Common myeloid progenitor, CD34-positive (primary cell): Measurements from ENCODE around the gene CACNA1B. TPM values are rescaled to one million over a fixed set of nuclear protein-coding genes. Genes with fewer than 3 reads are reported as not detected.
"Not testable (repeated sequence)": the region's sequence is repeated elsewhere in the genome, so short reads cannot be mapped to it uniquely, and the experiment has no call there.

ENCODE experiments used
- CTCF ChIA-PET: fragments of 350-600 bp; sonication (Branson Sonifier 250); formaldehyde crosslinking; loops from one replicate; lab custom pipeline; 2021; ENCODE audit warnings: antibody characterized with exemption; lab: Charles Lee
- POLR2A ChIA-PET: fragments of 350-600 bp; sonication (Branson Sonifier 250); formaldehyde crosslinking; loops from one replicate; lab custom pipeline; 2021; ENCODE audit warnings: antibody characterized with exemption; lab: Charles Lee
- DNase-seq, 3 donors: peaks; one replicate each; pipeline versions ENCODE4 v3.0.0 to v3.0.0-alpha.2; 2013
- H3K27ac ChIP-seq, 2 experiments: 1 replicate in 1 of 2; 2 replicates in 1 of 2; pipeline ENCODE4 v1.7.0; 2013; ENCODE audit warnings: inconsistent platforms in 2 of 2, low read length in 2 of 2, mild to moderate bottlenecking in 2 of 2, low read depth in 1 of 2, moderate library complexity in 1 of 2; ENCODE audit not compliant: severe bottlenecking in 2 of 2, insufficient read depth in 1 of 2, poor library complexity in 1 of 2
- H3K27me3 ChIP-seq, 5 experiments: replicated peaks in 2 of 5; 1 replicate in 3 of 5; 2 replicates in 2 of 5; pipeline versions ENCODE4 v1.6.1 to v1.7.0; 2013; ENCODE audit warnings: low read length in 4 of 5, mild to moderate bottlenecking in 2 of 5, moderate library complexity in 2 of 5, inconsistent platforms in 1 of 5; ENCODE audit not compliant: insufficient read depth in 5 of 5, control insufficient read depth in 4 of 5
- H3K36me3 ChIP-seq, 4 experiments: 1 replicate in 2 of 4; 2 replicates in 2 of 4; pipeline versions ENCODE4 v1.6.1 to v1.7.0; 2013; ENCODE audit warnings: low read length in 3 of 4, control low read depth in 1 of 4, mild to moderate bottlenecking in 1 of 4; ENCODE audit not compliant: control insufficient read depth in 4 of 4, insufficient read depth in 4 of 4
- H3K4me1 ChIP-seq, 4 experiments: 1 replicate in 3 of 4; 2 replicates in 1 of 4; pipeline versions ENCODE4 v1.6.1 to v1.7.1; 2013; ENCODE audit warnings: low read length in 3 of 4, mild to moderate bottlenecking in 3 of 4, control low read depth in 1 of 4, inconsistent platforms in 1 of 4, moderate library complexity in 1 of 4; ENCODE audit not compliant: control insufficient read depth in 4 of 4, insufficient read depth in 4 of 4; ENCODE audit errors: control extremely low read depth in 1 of 4
- H3K4me3 ChIP-seq, 7 experiments: 1 replicate in 4 of 7; 2 replicates in 3 of 7; pipeline versions ENCODE4 v1.5.1 to v1.7.0; 2013; ENCODE audit warnings: mild to moderate bottlenecking in 7 of 7, low read length in 6 of 7, moderate library complexity in 6 of 7, inconsistent platforms in 2 of 7, low read depth in 2 of 7, control low read depth in 1 of 7; ENCODE audit not compliant: insufficient read depth in 4 of 7, control insufficient read depth in 1 of 7; ENCODE audit errors: extremely low read depth in 1 of 7
- H3K9me3 ChIP-seq, 5 experiments: 1 replicate in 4 of 5; 2 replicates in 1 of 5; pipeline versions ENCODE4 v1.6.1 to v1.7.1; 2013; ENCODE audit warnings: low read length in 4 of 5, mild to moderate bottlenecking in 2 of 5, inconsistent platforms in 1 of 5, low read depth in 1 of 5, moderate library complexity in 1 of 5; ENCODE audit not compliant: control insufficient read depth in 4 of 5, insufficient read depth in 2 of 5; ENCODE audit errors: control extremely low read depth in 1 of 5
- WGBS: methylation state at CpG from one replicate; pipeline ENCODE4 v1.1.5; 2013; ENCODE audit not compliant: insufficient coverage; 5-methylcytosine and 5-hydroxymethylcytosine counted together
- polyA plus RNA-seq: library from polyadenylated mRNA; unstranded; fragments of 120-200 nt; gene quantifications from one replicate; pipeline ENCODE4 v1.2.1, GENCODE V29; 2013

CACNA1B gene
- polyA plus RNA-seq = 0.01 TPM

- H3K27ac ChIP-seq, POLR2A ChIA-PET, H3K9me3 ChIP-seq, CTCF ChIA-PET, H3K36me3 ChIP-seq, H3K4me1 ChIP-seq: not testable (repeated sequence)
- 13% methylated on average over 17 of the region's 95 CpGs for WGBS
- DNase-seq = peak in 1 of 3 donors; percentile 4
- peak within 1 kb of the TSS in 5 of 7 experiments; percentile 42 to 70 (median 59) for H3K4me3 ChIP-seq
- peaks cover 0 to 77% (median 23%) of the 10 kb centered on the region in 5 experiments for H3K27me3 ChIP-seq
Observed at GRCh38 chr9:137877506-137878122, at the start of gene CACNA1B. CACNA1B (plus strand) TSS chr9:137877782; CDS start chr9:137877934, 152 bp downstream.

DNA sequence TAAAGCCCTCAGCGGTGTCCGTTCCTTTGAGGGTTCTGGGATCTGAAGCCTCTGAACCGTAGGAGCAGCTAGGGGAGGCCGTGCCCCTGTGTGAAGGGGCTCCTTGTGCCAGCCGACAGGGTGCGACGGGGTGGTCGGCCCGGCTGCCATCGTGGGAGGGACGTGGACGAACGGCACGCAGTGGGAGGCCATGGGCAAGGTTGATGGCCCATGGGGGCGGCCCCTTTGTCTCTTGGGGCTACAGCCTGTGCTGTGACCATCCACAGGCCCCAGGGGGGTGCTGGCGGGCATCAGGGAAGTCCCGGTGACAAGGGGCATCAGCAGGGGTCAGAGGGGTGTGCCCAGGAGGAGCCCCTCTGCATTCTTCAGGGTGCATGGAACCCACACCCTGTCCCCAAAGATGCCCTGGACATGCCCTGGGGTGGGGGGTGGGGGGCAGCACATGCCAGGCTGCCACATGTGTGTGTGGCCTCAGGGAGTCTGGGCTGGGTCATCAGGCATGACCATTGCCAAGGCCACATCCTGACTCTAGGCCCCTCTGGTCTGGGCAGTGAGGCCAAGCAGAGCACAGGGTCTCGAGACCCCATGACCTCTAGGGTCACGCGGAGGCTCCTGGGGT lies 49.6 kb upstream of the CACNA1B start:
- no peak overlapping the region for H3K27ac ChIP-seq
- peaks cover 4 to 80% (median 63%) of the 10 kb centered on the region in 4 experiments for H3K36me3 ChIP-seq
- H3K9me3 ChIP-seq = peaks cover 0 to 17% (median 2%) of the 10 kb centered on the region in 5 experiments
- over 99% methylated on average over 19 of the region's 20 CpGs for WGBS
- POLR2A ChIA-PET = no interaction called here
- no peak for DNase-seq
- CTCF ChIA-PET = no interaction called here
- H3K27me3 ChIP-seq = no peaks in the 10 kb centered on the region
- H3K4me1 ChIP-seq = no peaks in the 10 kb centered on the region
- no peak overlapping the region for H3K4me3 ChIP-seq

- Histone ChIP-seq H3K27me3 (no peaks in the 10 kb centered on the region), H3K9me3 (peaks cover 0 to 17% (median 2%) of the 10 kb centered on the region in 5 experiments), H3K27ac (no peak overlapping the region), H3K4me3 (no peak overlapping the region), H3K4me1 (no peaks in the 10 kb centered on the region), H3K36me3 (peaks cover 4 to 85% (median 68%) of the 10 kb centered on the region in 4 experiments)
- DNase-seq = peak in 2 of 3 donors; percentile 14 to 15
- WGBS = 99% methylated on average over 20 of the region's 21 CpGs
- ChIA-PET CTCF (no interaction called here), POLR2A (no interaction called here)
Observed at GRCh38 chr9:137828527-137829259, 48.9 kb upstream of the CACNA1B start.

GRCh38 chr9:137829260-137829996 lies 48.2 kb upstream of the CACNA1B start:
- CTCF ChIA-PET = interaction anchor here (0.7 kb wide), 1 partner anchor 39 kb away, joined by 3 read pairs; no protein-coding TSS in a partner anchor
- DNase-seq = no peak

GRCh38 chr9:137832191-137832700 lies 45.3 kb upstream of the CACNA1B start:
- 98% methylated on average over 13 of the region's 20 CpGs for WGBS
- H3K36me3 ChIP-seq = peaks cover 0 to 84% (median 62%) of the 10 kb centered on the region in 4 experiments
- DNase-seq = no peak
- H3K4me3 ChIP-seq = no peak overlapping the region
- ChIA-PET CTCF (no interaction called here), POLR2A (no interaction called here)
- H3K9me3 ChIP-seq = no peaks in the 10 kb centered on the region
- H3K27me3 ChIP-seq = no peaks in the 10 kb centered on the region
- no peaks in the 10 kb centered on the region for H3K4me1 ChIP-seq
- no peak overlapping the region for H3K27ac ChIP-seq

More at GRCh38 chr9:137829260-137829996, 48.2 kb upstream of the CACNA1B start:
- H3K9me3 ChIP-seq = peaks cover 0 to 17% (median 2%) of the 10 kb centered on the region in 5 experiments
- no peaks in the 10 kb centered on the region for H3K4me1 ChIP-seq
- no peak overlapping the region for H3K27ac ChIP-seq
- H3K36me3 ChIP-seq = peaks cover 2 to 85% (median 69%) of the 10 kb centered on the region in 4 experiments
- POLR2A ChIA-PET = no interaction called here
- H3K4me3 ChIP-seq = no peak overlapping the region
- WGBS = 99% methylated on average over 8 of the region's 14 CpGs
- no peaks in the 10 kb centered on the region for H3K27me3 ChIP-seq

DNA sequence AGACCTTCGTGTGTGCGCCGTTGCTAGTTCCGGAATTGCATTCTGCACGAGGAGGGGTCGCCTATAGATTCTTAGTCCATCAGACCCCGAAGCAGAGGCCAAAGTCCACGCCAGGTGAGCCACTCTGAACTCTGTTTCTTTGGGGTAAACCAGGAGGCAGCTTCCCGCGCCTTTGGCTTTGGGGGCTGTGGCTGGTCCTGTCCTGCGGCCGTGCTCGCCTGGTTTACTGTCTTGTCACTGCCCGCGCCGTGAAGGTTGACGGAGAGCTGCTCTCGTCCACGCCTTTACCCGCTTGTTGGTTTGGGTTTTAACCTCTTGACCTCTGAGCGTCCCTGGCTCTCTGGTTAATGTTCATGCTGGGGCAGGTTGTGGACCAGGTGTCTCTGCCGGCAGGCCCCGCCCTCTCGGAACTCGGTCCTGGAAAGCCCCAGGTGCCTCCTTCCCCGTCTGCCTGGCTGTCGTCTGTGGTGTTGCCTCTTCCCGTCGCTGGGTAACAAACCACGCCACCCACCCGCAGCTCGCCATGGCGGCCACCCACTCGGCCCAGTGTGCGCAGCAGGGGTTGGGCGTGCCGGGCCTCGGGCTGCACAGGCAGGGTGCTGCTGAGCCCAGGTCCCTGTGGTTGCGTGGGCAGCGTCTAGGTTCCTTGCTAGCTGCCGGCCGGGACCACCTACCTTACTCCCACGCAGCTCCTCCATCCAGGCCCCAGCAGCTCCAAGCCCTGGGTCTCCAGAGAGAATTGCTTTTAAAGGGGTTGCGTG lies 44.6 kb upstream of the CACNA1B start:
- H3K4me3 ChIP-seq = no peak overlapping the region
- 96% methylated on average over 37 of the region's 44 CpGs for WGBS
- H3K27me3 ChIP-seq = no peaks in the 10 kb centered on the region
- H3K27ac ChIP-seq = no peak overlapping the region
- POLR2A ChIA-PET = no interaction called here
- DNase-seq = no peak
- CTCF ChIA-PET = no interaction called here
- H3K4me1 ChIP-seq = no peaks in the 10 kb centered on the region
- H3K36me3 ChIP-seq = peaks cover 0 to 82% (median 60%) of the 10 kb centered on the region in 4 experiments
- H3K9me3 ChIP-seq = no peaks in the 10 kb centered on the region
